ENCODE results near the gene NAA20. TPM values are rescaled to one million over a fixed set of nuclear protein-coding genes. Genes with fewer than 3 reads are reported as not detected.

The NAA20 gene
- polyA plus RNA-seq, 1 donor (not counting 4 experiments of a cell fraction or from before 2014, with no cell fraction given), result 204 TPM

GRCh38 chr20:20078041-20078440 is 60.9 kb downstream of the NAA20 start:
- Histone ChIP-seq H2AFZ (ENCODE audit: control insufficient read depth, low read length) (no peak overlapping the region), H3K9me1 (ENCODE audit: control insufficient read depth, extremely low read depth, insufficient read depth, low read length) (no peaks in the 10 kb centered on the region), H3K4me3 (ENCODE audit: control insufficient read depth in 2 of 3, extremely low read depth in 1 of 3, insufficient read depth in 2 of 3, low read depth in 1 of 3, low read length in 3 of 3) (no peak overlapping the region), H3K9me3 (ENCODE audit: control insufficient read depth, low read depth, low read length) (no peaks in the 10 kb centered on the region), H3K36me3 (ENCODE audit: control insufficient read depth in 2 of 2, extremely low read depth in 1 of 2, insufficient read depth in 2 of 2, low read length in 2 of 2) (no peaks in the 10 kb centered on the region), H3K4me1 (ENCODE audit: control insufficient read depth, extremely low read depth, insufficient read depth, low read length) (no peaks in the 10 kb centered on the region), H3K27ac (ENCODE audit: control insufficient read depth, insufficient read depth, low read length) (no peak overlapping the region), H3K4me2 (ENCODE audit: control insufficient read depth, extremely low read depth, insufficient read depth, low read depth, low read length) (no peak overlapping the region), H3K27me3 (ENCODE audit: control insufficient read depth, extremely low read depth, insufficient read depth, low read length) (peaks cover 9% of the 10 kb centered on the region), H3K79me2 (ENCODE audit: control insufficient read depth, insufficient read depth, low read length) (no peaks in the 10 kb centered on the region), H3K9ac (ENCODE audit: control insufficient read depth, extremely low read depth, insufficient read depth, low read length) (no peak overlapping the region), H4K20me1 (ENCODE audit: control insufficient read depth, extremely low read depth, insufficient read depth, low read length) (no peaks in the 10 kb centered on the region)
- dilution Hi-C loops (cut with MboI; ENCODE audit: extremely low pct_ligation_motif_present, low sequenced_read_pairs), result no loop called here
- DNase-seq (ENCODE audit: low read depth, low spot score) (no peak), FAIRE-seq (no peak)
- TF ChIP-seq CTCF (optimal IDR thresholded peaks at IDR 0.05 in 1 of 3, IDR thresholded peaks at IDR 0.05 in 1 of 3, conservative IDR thresholded peaks at IDR 0.05 in 1 of 3; ENCODE audit: extremely low read depth in 1 of 3, insufficient read depth in 2 of 3, low read length in 3 of 3), result no peak
- no peak for TF ChIP-seq EZH2 (IDR thresholded peaks at IDR 0.05; ENCODE audit: low read length)

- H4K20me1 ChIP-seq (ENCODE audit: control insufficient read depth, extremely low read depth, insufficient read depth, low read length), result no peaks in the 10 kb centered on the region
- dilution Hi-C loops (cut with MboI; ENCODE audit: extremely low pct_ligation_motif_present, low sequenced_read_pairs), result no loop called here
- H3K27me3 ChIP-seq (ENCODE audit: control insufficient read depth, extremely low read depth, insufficient read depth, low read length), result peaks cover 9% of the 10 kb centered on the region
- no peak for TF ChIP-seq EZH2 (IDR thresholded peaks at IDR 0.05; ENCODE audit: low read length)
- no peak for TF ChIP-seq CTCF (optimal IDR thresholded peaks at IDR 0.05 in 1 of 3, IDR thresholded peaks at IDR 0.05 in 1 of 3, conservative IDR thresholded peaks at IDR 0.05 in 1 of 3; ENCODE audit: extremely low read depth in 1 of 3, insufficient read depth in 2 of 3, low read length in 3 of 3)
- H2AFZ ChIP-seq (ENCODE audit: control insufficient read depth, low read length), result no peak overlapping the region
- no peaks in the 10 kb centered on the region for H3K9me3 ChIP-seq (ENCODE audit: control insufficient read depth, low read depth, low read length)
- no peaks in the 10 kb centered on the region for H3K4me1 ChIP-seq (ENCODE audit: control insufficient read depth, extremely low read depth, insufficient read depth, low read length)
- no peaks in the 10 kb centered on the region for H3K9me1 ChIP-seq (ENCODE audit: control insufficient read depth, extremely low read depth, insufficient read depth, low read length)
- no peak for FAIRE-seq
- H3K4me3 ChIP-seq (ENCODE audit: control insufficient read depth in 2 of 3, extremely low read depth in 1 of 3, insufficient read depth in 2 of 3, low read depth in 1 of 3, low read length in 3 of 3), result no peak overlapping the region
- H3K79me2 ChIP-seq (ENCODE audit: control insufficient read depth, insufficient read depth, low read length), result no peaks in the 10 kb centered on the region
- no peak overlapping the region for H3K9ac ChIP-seq (ENCODE audit: control insufficient read depth, extremely low read depth, insufficient read depth, low read length)
- H3K4me2 ChIP-seq (ENCODE audit: control insufficient read depth, extremely low read depth, insufficient read depth, low read depth, low read length), result no peak overlapping the region
- H3K27ac ChIP-seq (ENCODE audit: control insufficient read depth, insufficient read depth, low read length), result no peak overlapping the region
- no peak for DNase-seq (ENCODE audit: low read depth, low spot score)
- H3K36me3 ChIP-seq (ENCODE audit: control insufficient read depth in 2 of 2, extremely low read depth in 1 of 2, insufficient read depth in 2 of 2, low read length in 2 of 2), result no peaks in the 10 kb centered on the region
These were observed 62.1 kb downstream of the NAA20 start for GRCh38 chr20:20079102-20079784.

Other genes with a start within 250 kb of the NAA20 start
- gene CRNKL1, start 35.1 kb downstream of the NAA20 start, polyA plus RNA-seq, result 6.1 to 11.0 TPM (median 9.4 TPM) in 3 replicates
- 0.15 to 0.61 TPM (median 0.25 TPM) in 3 replicates for gene CFAP61, start 35.2 kb downstream of the NAA20 start, polyA plus RNA-seq